Measurements from ENCODE around the gene APP.

The APP gene

GRCh38 chr21:25881524-25882376 is 288.8 kb downstream of the APP start:
- no peaks in the 10 kb centered on the region for H3K27me3 ChIP-seq (ENCODE audit: insufficient read depth, low read length)
- H3K27ac ChIP-seq (ENCODE audit: low read depth, low read length), result no peak overlapping the region
- no peaks in the 10 kb centered on the region for H3K4me1 ChIP-seq (ENCODE audit: control insufficient read depth, insufficient read depth, low read length, unreplicated experiment)
- peaks cover 7% of the 10 kb centered on the region; the same call in 1 of the 2 replicates for H3K36me3 ChIP-seq (ENCODE audit: insufficient read depth, low read length)
- no peak overlapping the region for H2AFZ ChIP-seq (ENCODE audit: low read length, unreplicated experiment)
- H3K79me2 ChIP-seq (ENCODE audit: control insufficient read depth, insufficient read depth, low read length, unreplicated experiment), result no peaks in the 10 kb centered on the region
- no peak overlapping the region for H3K4me3 ChIP-seq (ENCODE audit: low read depth, low read length)

GRCh38 chr21:25879203-25879602 is 291.4 kb downstream of the APP start:
- Histone ChIP-seq H3K4me3 (ENCODE audit: low read depth, low read length) (no peak overlapping the region), H3K36me3 (ENCODE audit: insufficient read depth, low read length) (peaks cover 7% of the 10 kb centered on the region; the same call in 1 of the 2 replicates), H3K4me1 (ENCODE audit: control insufficient read depth, insufficient read depth, low read length, unreplicated experiment) (no peaks in the 10 kb centered on the region), H3K27me3 (ENCODE audit: insufficient read depth, low read length) (no peaks in the 10 kb centered on the region), H3K27ac (ENCODE audit: low read depth, low read length) (no peak overlapping the region), H2AFZ (ENCODE audit: low read length, unreplicated experiment) (no peak overlapping the region), H3K79me2 (ENCODE audit: control insufficient read depth, insufficient read depth, low read length, unreplicated experiment) (no peaks in the 10 kb centered on the region)

GRCh38 chr21:25878344-25878743 is 292.2 kb downstream of the APP start:
- Histone ChIP-seq H2AFZ (ENCODE audit: low read length, unreplicated experiment) (no peak overlapping the region), H3K79me2 (ENCODE audit: control insufficient read depth, insufficient read depth, low read length, unreplicated experiment) (no peaks in the 10 kb centered on the region), H3K4me3 (ENCODE audit: low read depth, low read length) (no peak overlapping the region), H3K27me3 (ENCODE audit: insufficient read depth, low read length) (no peaks in the 10 kb centered on the region), H3K4me1 (ENCODE audit: control insufficient read depth, insufficient read depth, low read length, unreplicated experiment) (no peaks in the 10 kb centered on the region), H3K27ac (ENCODE audit: low read depth, low read length) (no peak overlapping the region), H3K36me3 (ENCODE audit: insufficient read depth, low read length) (peaks cover 7% of the 10 kb centered on the region; the same call in 1 of the 2 replicates)

GRCh38 chr21:25872271-25872670 is 298.3 kb downstream of the APP start:
- Histone ChIP-seq H3K4me3 (ENCODE audit: low read depth, low read length) (no peak overlapping the region), H3K4me1 (ENCODE audit: control insufficient read depth, insufficient read depth, low read length, unreplicated experiment) (no peaks in the 10 kb centered on the region), H2AFZ (ENCODE audit: low read length, unreplicated experiment) (no peak overlapping the region), H3K27me3 (ENCODE audit: insufficient read depth, low read length) (no peaks in the 10 kb centered on the region), H3K27ac (ENCODE audit: low read depth, low read length) (no peak overlapping the region), H3K36me3 (ENCODE audit: insufficient read depth, low read length) (no peaks in the 10 kb centered on the region), H3K79me2 (ENCODE audit: control insufficient read depth, insufficient read depth, low read length, unreplicated experiment) (no peaks in the 10 kb centered on the region)

GRCh38 chr21:25871566-25871965 is 299.0 kb downstream of the APP start:
- Histone ChIP-seq H2AFZ (ENCODE audit: low read length, unreplicated experiment) (no peak overlapping the region), H3K36me3 (ENCODE audit: insufficient read depth, low read length) (no peaks in the 10 kb centered on the region), H3K27ac (ENCODE audit: low read depth, low read length) (no peak overlapping the region), H3K27me3 (ENCODE audit: insufficient read depth, low read length) (no peaks in the 10 kb centered on the region), H3K4me3 (ENCODE audit: low read depth, low read length) (no peak overlapping the region), H3K4me1 (ENCODE audit: control insufficient read depth, insufficient read depth, low read length, unreplicated experiment) (no peaks in the 10 kb centered on the region), H3K79me2 (ENCODE audit: control insufficient read depth, insufficient read depth, low read length, unreplicated experiment) (no peaks in the 10 kb centered on the region)

- no peaks in the 10 kb centered on the region for H3K36me3 ChIP-seq (ENCODE audit: insufficient read depth, low read length)
- H3K27ac ChIP-seq (ENCODE audit: low read depth, low read length), result no peak overlapping the region
- no peak overlapping the region for H3K4me3 ChIP-seq (ENCODE audit: low read depth, low read length)
- H2AFZ ChIP-seq (ENCODE audit: low read length, unreplicated experiment), result no peak overlapping the region
- no peaks in the 10 kb centered on the region for H3K4me1 ChIP-seq (ENCODE audit: control insufficient read depth, insufficient read depth, low read length, unreplicated experiment)
- H3K27me3 ChIP-seq (ENCODE audit: insufficient read depth, low read length), result no peaks in the 10 kb centered on the region
- no peaks in the 10 kb centered on the region for H3K79me2 ChIP-seq (ENCODE audit: control insufficient read depth, insufficient read depth, low read length, unreplicated experiment)
Observed at GRCh38 chr21:25870084-25870483, 300.5 kb downstream of the APP start.

- no peak overlapping the region for H3K27ac ChIP-seq (ENCODE audit: low read depth, low read length)
- no peaks in the 10 kb centered on the region for H3K4me1 ChIP-seq (ENCODE audit: control insufficient read depth, insufficient read depth, low read length, unreplicated experiment)
- no peaks in the 10 kb centered on the region for H3K79me2 ChIP-seq (ENCODE audit: control insufficient read depth, insufficient read depth, low read length, unreplicated experiment)
- no peak overlapping the region for H3K4me3 ChIP-seq (ENCODE audit: low read depth, low read length)
- no peaks in the 10 kb centered on the region for H3K27me3 ChIP-seq (ENCODE audit: insufficient read depth, low read length)
- H3K36me3 ChIP-seq (ENCODE audit: insufficient read depth, low read length), result no peaks in the 10 kb centered on the region
- no peak overlapping the region for H2AFZ ChIP-seq (ENCODE audit: low read length, unreplicated experiment)
Observed at GRCh38 chr21:25867061-25867460, 303.5 kb downstream of the APP start.

GRCh38 chr21:25863747-25864146 is 306.8 kb downstream of the APP start:
- peaks cover 12% of the 10 kb centered on the region for H3K27me3 ChIP-seq (ENCODE audit: insufficient read depth, low read length)
- H3K4me1 ChIP-seq (ENCODE audit: control insufficient read depth, insufficient read depth, low read length, unreplicated experiment), result no peaks in the 10 kb centered on the region
- no peak overlapping the region for H3K4me3 ChIP-seq (ENCODE audit: low read depth, low read length)
- H3K27ac ChIP-seq (ENCODE audit: low read depth, low read length), result no peak overlapping the region
- H3K36me3 ChIP-seq (ENCODE audit: insufficient read depth, low read length), result no peaks in the 10 kb centered on the region
- no peak overlapping the region for H2AFZ ChIP-seq (ENCODE audit: low read length, unreplicated experiment)
- no peaks in the 10 kb centered on the region for H3K79me2 ChIP-seq (ENCODE audit: control insufficient read depth, insufficient read depth, low read length, unreplicated experiment)

GRCh38 chr21:25863031-25863430 is 307.5 kb downstream of the APP start:
- H3K27ac ChIP-seq (ENCODE audit: low read depth, low read length), result no peak overlapping the region
- H3K27me3 ChIP-seq (ENCODE audit: insufficient read depth, low read length), result peaks cover 19% of the 10 kb centered on the region
- no peaks in the 10 kb centered on the region for H3K79me2 ChIP-seq (ENCODE audit: control insufficient read depth, insufficient read depth, low read length, unreplicated experiment)
- no peak overlapping the region for H2AFZ ChIP-seq (ENCODE audit: low read length, unreplicated experiment)
- H3K4me1 ChIP-seq (ENCODE audit: control insufficient read depth, insufficient read depth, low read length, unreplicated experiment), result no peaks in the 10 kb centered on the region
- H3K36me3 ChIP-seq (ENCODE audit: insufficient read depth, low read length), result no peaks in the 10 kb centered on the region
- H3K4me3 ChIP-seq (ENCODE audit: low read depth, low read length), result no peak overlapping the region

GRCh38 chr21:25862596-25862995 is 308.0 kb downstream of the APP start:
- peaks cover 24% of the 10 kb centered on the region for H3K27me3 ChIP-seq (ENCODE audit: insufficient read depth, low read length)
- no peak overlapping the region for H2AFZ ChIP-seq (ENCODE audit: low read length, unreplicated experiment)
- H3K4me1 ChIP-seq (ENCODE audit: control insufficient read depth, insufficient read depth, low read length, unreplicated experiment), result no peaks in the 10 kb centered on the region
- no peak overlapping the region for H3K27ac ChIP-seq (ENCODE audit: low read depth, low read length)
- H3K4me3 ChIP-seq (ENCODE audit: low read depth, low read length), result no peak overlapping the region
- no peaks in the 10 kb centered on the region for H3K79me2 ChIP-seq (ENCODE audit: control insufficient read depth, insufficient read depth, low read length, unreplicated experiment)
- H3K36me3 ChIP-seq (ENCODE audit: insufficient read depth, low read length), result no peaks in the 10 kb centered on the region

- no peaks in the 10 kb centered on the region for H3K79me2 ChIP-seq (ENCODE audit: control insufficient read depth, insufficient read depth, low read length, unreplicated experiment)
- H3K4me1 ChIP-seq (ENCODE audit: control insufficient read depth, insufficient read depth, low read length, unreplicated experiment), result no peaks in the 10 kb centered on the region
- H2AFZ ChIP-seq (ENCODE audit: low read length, unreplicated experiment), result no peak overlapping the region
- H3K27ac ChIP-seq (ENCODE audit: low read depth, low read length), result no peak overlapping the region
- no peak overlapping the region for H3K4me3 ChIP-seq (ENCODE audit: low read depth, low read length)
- no peaks in the 10 kb centered on the region for H3K36me3 ChIP-seq (ENCODE audit: insufficient read depth, low read length)
- H3K27me3 ChIP-seq (ENCODE audit: insufficient read depth, low read length), result peaks cover 29% of the 10 kb centered on the region
Observed at GRCh38 chr21:25862112-25862511, 308.5 kb downstream of the APP start.

Data from ACC112 (cell line).